HEK293T (cell line): ENCODE measurements around the gene RIC8A.

Experiments used
- ARNT ChIP-seq: fragments of 450-650 bp; IDR thresholded peaks from 2 replicates; pipeline ENCODE4 v1.6.1; 2017; ENCODE audit warnings: mild to moderate bottlenecking
- BHLHE40 ChIP-seq: fragments of 450-650 bp; IDR thresholded peaks from 2 replicates; pipeline ENCODE4 v1.6.1; 2016; ENCODE audit warnings: mild to moderate bottlenecking, moderate library complexity, borderline replicate concordance
- CTBP1 ChIP-seq: fragments of 450-650 bp; IDR thresholded peaks from 2 replicates; pipeline ENCODE4 v1.6.1; 2016; ENCODE audit warnings: borderline replicate concordance
- FOXA1 ChIP-seq: fragments of 450-650 bp; IDR thresholded peaks from 2 replicates; pipeline ENCODE4 v1.6.1; 2016; ENCODE audit warnings: mild to moderate bottlenecking
- FOXK2 ChIP-seq: fragments of 450-650 bp; IDR thresholded peaks from 2 replicates; pipeline ENCODE4 v1.6.1; 2016; ENCODE audit warnings: mild to moderate bottlenecking
- FOXM1 ChIP-seq: fragments of 450-650 bp; IDR thresholded peaks from 2 replicates; pipeline ENCODE4 v1.6.1; 2017; ENCODE audit warnings: mild to moderate bottlenecking, borderline replicate concordance
- HDGF ChIP-seq: fragments of 450-650 bp; IDR thresholded peaks from 2 replicates; pipeline ENCODE4 v1.6.1; 2017; ENCODE audit warnings: antibody characterized with exemption, borderline replicate concordance
- LEF1 ChIP-seq: fragments of 450-650 bp; IDR thresholded peaks from 2 replicates; pipeline ENCODE4 v1.6.1; 2017; ENCODE audit warnings: mild to moderate bottlenecking, borderline replicate concordance
- SP1 ChIP-seq: fragments of 450-650 bp; IDR thresholded peaks from 2 replicates; pipeline ENCODE4 v1.6.1; 2017
- SUZ12 ChIP-seq: fragments of 450-650 bp; IDR thresholded peaks from 2 replicates; pipeline ENCODE4 v1.6.1; 2016; ENCODE audit warnings: mild to moderate bottlenecking
- TARDBP ChIP-seq: fragments of 450-650 bp; IDR thresholded peaks from 2 replicates; pipeline ENCODE4 v1.6.1; 2016
- ZNF384 ChIP-seq: fragments of 450-650 bp; IDR thresholded peaks from 2 replicates; pipeline ENCODE4 v1.6.1; 2016

GRCh38 chr11:236774-237767 lies 29.6 kb downstream of the RIC8A start, which contains the start of gene PSMD13:
- TF ChIP-seq FOXA1 = no peak
- no peak for TF ChIP-seq SUZ12
- no peak for TF ChIP-seq BHLHE40
- TF ChIP-seq TARDBP = no peak
- TF ChIP-seq CTBP1 = no peak
- no peak for TF ChIP-seq ZNF384
- no peak for TF ChIP-seq FOXK2
- no peak for TF ChIP-seq FOXM1
- TF ChIP-seq ARNT = no peak
- TF ChIP-seq HDGF = no peak
- no peak for TF ChIP-seq LEF1
- TF ChIP-seq SP1 = no peak
